Femur (tissue), 1 donor: ENCODE measurements around the gene CT45A3.
"Not testable (repeated sequence)": the region's sequence is repeated elsewhere in the genome, so short reads cannot be mapped to it uniquely, and the experiment has no call there.

Experiments
- DNase-seq: peaks from one replicate; pipeline ENCODE4 v3.0.0-alpha.2; 2017

CT45A3 gene

DNA sequence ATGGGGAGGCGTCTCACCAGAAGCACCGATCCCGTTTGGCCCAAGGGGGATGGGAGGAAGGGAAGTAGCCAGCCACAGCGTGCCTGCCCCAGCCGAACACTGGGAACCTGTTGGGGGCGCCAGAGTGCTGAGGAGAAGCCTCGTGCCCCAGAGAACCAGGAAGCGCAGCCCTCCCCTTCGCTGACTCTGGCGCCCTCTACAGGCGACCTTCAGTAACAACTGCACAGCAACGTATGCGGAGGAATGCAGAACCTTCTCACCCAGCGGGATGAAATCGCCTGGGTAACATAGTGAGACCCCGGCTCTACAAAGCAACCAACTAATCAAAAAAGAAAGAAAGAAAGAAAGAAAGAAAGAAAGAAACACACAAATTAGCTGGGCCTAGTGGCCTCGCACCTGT, at the start of gene CT45A3:
Gene CT45A3 (minus strand): TSS at position 101 of the 400 bp plus-strand sequence. CDS start 3,747 bp downstream, outside the sequence.
- DNase-seq = not testable (repeated sequence)

- DNase-seq = not testable (repeated sequence)
These were observed 34.7 kb upstream of the CT45A3 start, which contains the start of gene CT45A6 for GRCh38 chrX:135802687-135803086. Gene CT45A6 (minus strand): TSS chrX:135802787. CDS start chrX:135798993, 3,794 bp downstream.

DNA sequence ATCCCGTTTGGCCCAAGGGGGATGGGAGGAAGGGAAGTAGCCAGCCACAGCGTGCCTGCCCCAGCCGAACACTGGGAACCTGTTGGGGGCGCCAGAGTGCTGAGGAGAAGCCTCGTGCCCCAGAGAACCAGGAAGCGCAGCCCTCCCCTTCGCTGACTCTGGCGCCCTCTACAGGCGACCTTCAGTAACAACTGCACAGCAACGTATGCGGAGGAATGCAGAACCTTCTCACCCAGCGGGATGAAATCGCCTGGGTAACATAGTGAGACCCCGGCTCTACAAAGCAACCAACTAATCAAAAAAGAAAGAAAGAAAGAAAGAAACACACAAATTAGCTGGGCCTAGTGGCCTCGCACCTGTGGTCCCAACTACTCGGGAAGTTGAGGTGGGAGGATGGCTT, 17.4 kb upstream of the CT45A3 start, which contains the start of gene CT45A5:
Gene CT45A5 (minus strand): TSS at position 101 of the 400 bp plus-strand sequence. CDS start 3,774 bp downstream, outside the sequence.
- not testable (repeated sequence) for DNase-seq

GRCh38 chrX:135744739-135745138, 23.3 kb downstream of the CT45A3 start:
- DNase-seq = not testable (repeated sequence)

DNA sequence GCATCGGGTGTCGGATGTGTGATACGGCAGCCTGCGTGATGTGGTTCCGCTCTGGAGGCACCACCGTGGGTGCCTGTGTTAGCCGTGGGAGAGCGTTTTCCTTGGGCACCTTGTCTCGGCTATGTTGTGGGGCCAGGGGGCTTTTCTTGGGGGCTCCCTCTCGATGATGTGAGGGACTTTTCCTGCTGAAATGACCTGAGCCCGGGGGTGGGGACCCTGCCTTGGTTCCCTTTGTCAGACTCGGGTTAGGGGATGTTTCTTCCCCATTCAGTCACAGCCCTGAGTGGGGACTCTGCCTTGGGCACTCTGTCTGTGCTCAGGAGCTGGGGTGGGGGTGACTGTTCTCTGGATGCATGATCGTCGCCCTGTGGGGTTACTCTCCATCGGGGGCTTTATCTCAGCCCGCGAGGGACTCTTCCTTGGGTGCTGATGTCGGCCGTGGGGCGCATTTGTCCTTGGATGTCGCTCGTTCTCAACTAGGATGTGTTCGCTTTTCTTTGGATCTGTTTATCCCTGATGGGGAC, 26.7 kb downstream of the CT45A3 start:
- DNase-seq = no peak

- no peak for DNase-seq
These were observed 27.3 kb downstream of the CT45A3 start for GRCh38 chrX:135740681-135741149.

DNA sequence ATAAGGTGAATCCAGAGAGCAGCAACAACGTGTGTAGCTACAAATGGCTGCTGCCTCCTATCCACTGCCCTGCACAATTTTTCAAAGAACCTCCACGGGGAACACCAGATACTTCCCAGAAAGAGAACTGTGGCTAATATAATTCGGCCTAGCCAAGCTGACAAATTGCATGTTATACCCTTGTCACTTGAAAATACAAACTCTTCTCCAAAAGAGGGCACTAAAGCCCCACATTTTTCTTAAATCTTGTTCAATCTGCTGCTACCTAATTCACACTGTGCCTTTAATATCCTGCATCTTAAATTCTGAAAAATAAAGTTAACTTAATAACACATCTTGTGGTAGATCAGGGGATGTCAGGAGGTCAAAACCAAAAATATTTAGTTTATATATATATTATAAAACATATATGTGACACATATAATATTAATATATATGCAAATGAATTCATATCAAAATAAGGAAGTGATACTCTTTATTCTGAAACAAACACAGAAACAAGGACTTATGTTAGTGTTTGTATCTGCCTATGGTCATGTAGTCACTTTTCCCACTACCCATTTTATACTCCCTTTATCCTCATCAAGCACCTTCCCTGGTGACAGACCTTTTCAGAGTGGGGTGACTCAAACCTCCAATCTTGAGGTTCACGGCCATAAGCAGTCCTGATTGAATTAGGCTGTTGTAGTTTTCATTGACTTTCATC, 30.5 kb downstream of the CT45A3 start:
- DNase-seq = no peak

DNA sequence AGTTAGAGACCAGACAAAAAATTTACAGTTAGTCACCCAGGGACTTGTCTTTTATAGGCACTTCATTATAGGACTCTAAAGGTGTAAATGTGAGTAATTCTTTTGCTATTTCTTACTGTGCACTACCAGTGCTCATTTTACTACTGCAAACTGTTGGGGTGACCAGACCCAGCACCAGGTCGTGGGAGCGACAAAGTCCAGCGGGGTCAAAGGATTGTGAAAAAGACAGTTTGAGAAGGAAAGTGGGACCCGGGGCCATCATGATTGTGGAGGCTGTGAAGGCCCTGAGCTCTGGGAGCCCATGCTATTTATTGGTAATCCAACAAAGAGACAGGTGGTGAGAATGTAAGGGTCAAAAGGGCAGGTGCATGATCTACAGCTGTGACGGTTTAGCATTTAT, 33.3 kb downstream of the CT45A3 start:
- DNase-seq = not testable (repeated sequence)

GRCh38 chrX:135713795-135714194, 54.2 kb downstream of the CT45A3 start:
- DNase-seq = no peak

DNA sequence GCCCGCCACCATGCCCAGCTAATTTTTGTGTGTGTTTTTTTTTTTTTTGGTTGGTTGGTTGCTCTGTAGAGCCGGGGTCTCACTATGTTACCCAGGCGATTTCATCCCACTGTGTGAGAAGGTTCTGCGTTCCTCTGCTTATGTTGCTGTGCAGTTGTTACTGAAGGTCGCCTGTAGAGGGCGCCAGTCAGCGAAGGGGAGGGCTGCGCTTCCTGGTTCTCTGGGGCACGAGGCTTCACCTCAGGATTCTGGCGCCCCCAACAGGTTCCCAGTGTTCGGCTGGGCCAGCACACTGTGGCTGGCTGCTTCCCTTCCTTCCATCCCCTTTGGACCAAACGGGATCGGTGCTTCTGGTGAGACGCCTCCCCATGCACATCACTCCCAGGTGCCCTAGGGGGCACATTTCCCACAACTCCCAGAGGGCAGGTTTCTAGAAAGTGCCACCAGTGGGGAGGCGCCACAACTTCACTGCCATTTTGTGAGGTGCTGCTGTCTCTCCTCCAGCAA, 54.8 kb downstream of the CT45A3 start, which contains the start of gene CT45A1:
Gene CT45A1 (plus strand): TSS at position 457 of the 507 bp plus-strand sequence. CDS start 5,302 bp downstream, outside the sequence.
- not testable (repeated sequence) for DNase-seq
